A673 (cell line): Measurements from ENCODE around the gene VPS16. TPM values are rescaled to one million over a fixed set of nuclear protein-coding genes. Genes with fewer than 3 reads are reported as not detected.

Experiments
- BruUV-seq: library from RNA; stranded (reverse); fragments of 400-500 nt; replicated peaks from 2 replicates; lab custom pipeline; 2021; lab: Mats Ljungman, UMichigan
- CTCF ChIA-PET: fragments of 300-600 bp; sonication (Branson Sonifier 250); formaldehyde crosslinking; loops from one replicate; lab custom pipeline; 2022; ENCODE audit warnings: antibody characterized with exemption; lab: Charles Lee
- POLR2A ChIA-PET: fragments of 300-600 bp; sonication (Branson Sonifier 250); formaldehyde crosslinking; loops from one replicate; lab custom pipeline; 2022; ENCODE audit warnings: antibody characterized with exemption; ENCODE audit not compliant: low non-redundant PET; lab: Charles Lee
- DNase-seq: peaks from one replicate; pipeline ENCODE4 v3.0.0-alpha.2; 2015; ENCODE audit warnings: low spot score
- H3K27ac ChIP-seq: fragments of 200-600 bp; sonication (generic); 2 replicates; pipeline ENCODE4 v1.5.1; 2016; ENCODE audit warnings: mixed run types, low read depth, mild to moderate bottlenecking, mixed read lengths, antibody characterized with exemption, low read length; ENCODE audit not compliant: poor library complexity, severe bottlenecking
- H3K27me3 ChIP-seq: fragments of 200-600 bp; sonication (generic); replicated peaks from 2 replicates; pipeline ENCODE4 v1.6.1; 2017; ENCODE audit warnings: mixed run types, low read depth, mild to moderate bottlenecking, mixed read lengths, antibody characterized with exemption, low read length; ENCODE audit not compliant: insufficient read depth, poor library complexity
- H3K36me3 ChIP-seq: fragments of 200-600 bp; sonication (generic); 2 replicates; pipeline ENCODE4 v1.6.1; 2016; ENCODE audit warnings: mixed run types, mild to moderate bottlenecking, mixed read lengths, antibody characterized with exemption, low read length; ENCODE audit not compliant: insufficient read depth, poor library complexity, severe bottlenecking
- H3K4me1 ChIP-seq: fragments of 200-600 bp; sonication (generic); 2 replicates; pipeline ENCODE4 v1.6.1; 2017; ENCODE audit warnings: mixed run types, mild to moderate bottlenecking, mixed read lengths, antibody characterized with exemption, low read length; ENCODE audit not compliant: insufficient read depth, poor library complexity, severe bottlenecking
- H3K4me3 ChIP-seq: fragments of 200-600 bp; sonication (generic); 2 replicates; pipeline ENCODE4 v1.5.1; 2016; ENCODE audit warnings: low read depth, mixed run types, mild to moderate bottlenecking, mixed read lengths, low read length; ENCODE audit not compliant: poor library complexity, severe bottlenecking
- H3K9me3 ChIP-seq: fragments of 200-600 bp; sonication (generic); 2 replicates; pipeline ENCODE4 v1.6.1; 2016; ENCODE audit warnings: mixed run types, low read depth, mild to moderate bottlenecking, mixed read lengths, antibody characterized with exemption, low read length; ENCODE audit not compliant: poor library complexity, severe bottlenecking
- EZH2 ChIP-seq: fragments of 200-600 bp; sonication (generic); IDR thresholded peaks from 2 replicates; pipeline ENCODE4 v1.6.1; 2017; ENCODE audit warnings: borderline replicate concordance, low read depth, mild to moderate bottlenecking, mixed read lengths, antibody characterized with exemption, low read length; ENCODE audit not compliant: poor library complexity, severe bottlenecking
- intact Hi-C: fragments of 100-400 bp; cut with micrococcal nuclease; formaldehyde crosslinking; loops from one replicate; pipeline ENCODE4 v1.10.0; 2022; ENCODE audit not compliant: unreplicated experiment
- total RNA-seq: library from RNA; stranded (reverse); gene quantifications from 2 replicates; pipeline ENCODE4 v1.2.3, GENCODE V29; 2021
- TF ChIP-seq, protein P1 (sequence below): fragments of 300-800, 200-600 bp; sonication (generic); conservative IDR thresholded peaks from 2 replicates; pipeline ENCODE4 v1.5.1; 2017; ENCODE audit warnings: low read depth, mild to moderate bottlenecking, antibody characterized with exemption, low read length, moderate library complexity, mixed read lengths

The VPS16 gene
- total RNA-seq, 1 experiment from 2014 or later = 37.8 TPM

- no TSS peak for BruUV-seq
- Histone ChIP-seq H3K4me1 (peaks cover 6% of the 10 kb centered on the region), H3K36me3 (peaks cover 12% of the 10 kb centered on the region), H3K27ac (no peak overlapping the region), H3K4me3 (no peak overlapping the region), H3K27me3 (no peaks in the 10 kb centered on the region), H3K9me3 (no peaks in the 10 kb centered on the region)
- no peak for DNase-seq
- ChIA-PET CTCF (no interaction called here), POLR2A (no interaction called here)
- intact Hi-C loops = no loop called here
- no peak for TF ChIP-seq EZH2
- TF ChIP-seq, protein P1, sequence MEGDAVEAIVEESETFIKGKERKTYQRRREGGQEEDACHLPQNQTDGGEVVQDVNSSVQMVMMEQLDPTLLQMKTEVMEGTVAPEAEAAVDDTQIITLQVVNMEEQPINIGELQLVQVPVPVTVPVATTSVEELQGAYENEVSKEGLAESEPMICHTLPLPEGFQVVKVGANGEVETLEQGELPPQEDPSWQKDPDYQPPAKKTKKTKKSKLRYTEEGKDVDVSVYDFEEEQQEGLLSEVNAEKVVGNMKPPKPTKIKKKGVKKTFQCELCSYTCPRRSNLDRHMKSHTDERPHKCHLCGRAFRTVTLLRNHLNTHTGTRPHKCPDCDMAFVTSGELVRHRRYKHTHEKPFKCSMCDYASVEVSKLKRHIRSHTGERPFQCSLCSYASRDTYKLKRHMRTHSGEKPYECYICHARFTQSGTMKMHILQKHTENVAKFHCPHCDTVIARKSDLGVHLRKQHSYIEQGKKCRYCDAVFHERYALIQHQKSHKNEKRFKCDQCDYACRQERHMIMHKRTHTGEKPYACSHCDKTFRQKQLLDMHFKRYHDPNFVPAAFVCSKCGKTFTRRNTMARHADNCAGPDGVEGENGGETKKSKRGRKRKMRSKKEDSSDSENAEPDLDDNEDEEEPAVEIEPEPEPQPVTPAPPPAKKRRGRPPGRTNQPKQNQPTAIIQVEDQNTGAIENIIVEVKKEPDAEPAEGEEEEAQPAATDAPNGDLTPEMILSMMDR = no peak
Measured at GRCh38 chr20:2865630-2866029, 25.1 kb downstream of the VPS16 start.

DNA sequence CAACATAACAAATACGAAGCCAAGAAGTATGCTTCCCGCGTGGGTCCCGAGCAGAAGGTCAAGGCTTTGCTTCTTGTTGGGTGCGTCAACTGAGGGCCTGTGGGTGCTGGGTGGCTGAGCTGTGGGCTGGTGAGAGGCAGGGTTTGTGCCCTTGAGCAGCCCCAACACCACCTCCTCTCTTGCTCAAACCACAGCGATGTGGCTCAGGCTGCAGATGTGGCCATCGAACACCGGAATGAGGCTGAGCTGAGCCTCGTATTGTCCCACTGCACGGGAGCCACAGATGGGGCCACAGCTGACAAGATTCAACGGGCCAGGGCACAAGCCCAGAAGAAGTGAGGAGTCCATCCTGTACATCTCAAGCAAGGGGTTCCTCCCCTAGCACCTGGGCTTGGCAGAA, 25.7 kb downstream of the VPS16 start:
- intact Hi-C loops = no loop called here
- Histone ChIP-seq H3K27me3 (no peaks in the 10 kb centered on the region), H3K9me3 (no peaks in the 10 kb centered on the region), H3K27ac (no peak overlapping the region), H3K4me1 (peaks cover 12% of the 10 kb centered on the region), H3K4me3 (no peak overlapping the region), H3K36me3 (peaks cover 12% of the 10 kb centered on the region)
- no peak for TF ChIP-seq EZH2
- TF ChIP-seq, protein P1 = no peak
- ChIA-PET POLR2A (no interaction called here), CTCF (no interaction called here)
- no TSS peak for BruUV-seq
- no peak for DNase-seq

DNA sequence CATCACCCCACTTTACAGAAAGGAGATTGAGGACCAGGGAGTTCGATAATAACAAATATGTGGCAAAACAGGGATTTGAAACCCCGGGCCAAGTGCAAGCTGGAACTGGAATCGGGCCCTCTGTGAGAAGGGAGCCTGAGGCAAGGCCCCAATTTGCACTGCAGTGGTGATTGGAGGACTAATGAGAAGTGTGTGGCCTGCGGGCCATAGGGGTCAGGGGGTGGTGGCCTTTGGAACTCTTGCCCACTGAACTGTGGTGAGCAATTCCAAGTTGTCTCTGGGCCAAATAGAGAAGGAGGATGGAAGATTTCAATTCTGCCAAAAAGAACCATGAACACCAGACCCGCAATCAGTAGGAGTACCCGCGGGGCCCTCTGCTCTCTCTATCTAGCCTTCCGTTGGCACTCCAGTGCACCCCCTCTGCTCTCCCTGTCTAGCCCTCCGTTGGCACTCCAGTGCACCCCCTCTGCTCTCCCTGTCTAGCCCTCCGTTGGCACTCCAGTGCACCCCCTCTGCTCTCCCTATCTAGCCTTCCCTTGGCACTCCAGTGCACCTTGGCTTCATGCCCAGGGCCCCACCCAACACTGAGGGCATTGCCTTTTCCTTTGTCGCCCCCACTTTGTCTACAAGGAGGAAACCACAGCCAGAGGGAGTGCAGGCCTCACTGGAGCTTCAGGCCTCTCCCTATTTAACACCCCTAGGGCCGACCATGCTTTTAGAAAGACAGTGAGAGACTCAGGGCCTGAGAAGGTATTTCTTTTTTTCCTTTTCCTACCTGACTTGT, 26.7 kb downstream of the VPS16 start:
- CTCF ChIA-PET = no interaction called here
- no peak overlapping the region for H3K4me3 ChIP-seq
- no peak overlapping the region for H3K27ac ChIP-seq
- DNase-seq = no peak
- TF ChIP-seq, protein P1 = no peak
- no peak for TF ChIP-seq EZH2
- intact Hi-C loops = no loop called here
- H3K9me3 ChIP-seq = no peaks in the 10 kb centered on the region
- BruUV-seq = no TSS peak
- no peaks in the 10 kb centered on the region for H3K27me3 ChIP-seq
- peaks cover 16% of the 10 kb centered on the region for H3K4me1 ChIP-seq
- POLR2A ChIA-PET = no interaction called here
- H3K36me3 ChIP-seq = peaks cover 12% of the 10 kb centered on the region
